Lung microvascular endothelial cell (primary cell): ENCODE data around the gene RASSF5. TPM values are rescaled to one million over a fixed set of nuclear protein-coding genes. Genes with fewer than 3 reads are reported as not detected.
A peak's percentile ranks its signal among the peaks of the same experiment; 100 is the strongest.
"Not testable (repeated sequence)": the region's sequence is repeated elsewhere in the genome, so short reads cannot be mapped to it uniquely, and the experiment has no call there.

Experiments
- DNase-seq, 2 donors: peaks; one replicate each; pipeline versions ENCODE4 v3.0.0 to v3.0.0-alpha.2; 2010; ENCODE audit warnings: low read depth in 2 of 2
- total RNA-seq: library from RNA; depleted of rRNA; stranded (reverse); fragments of >200 nt; gene quantifications from 2 replicates; pipeline ENCODE4 v1.2.1, GENCODE V29; 2014

Gene RASSF5
- total RNA-seq, 1 donor from 2014 or later: under 0.01 TPM

DNA sequence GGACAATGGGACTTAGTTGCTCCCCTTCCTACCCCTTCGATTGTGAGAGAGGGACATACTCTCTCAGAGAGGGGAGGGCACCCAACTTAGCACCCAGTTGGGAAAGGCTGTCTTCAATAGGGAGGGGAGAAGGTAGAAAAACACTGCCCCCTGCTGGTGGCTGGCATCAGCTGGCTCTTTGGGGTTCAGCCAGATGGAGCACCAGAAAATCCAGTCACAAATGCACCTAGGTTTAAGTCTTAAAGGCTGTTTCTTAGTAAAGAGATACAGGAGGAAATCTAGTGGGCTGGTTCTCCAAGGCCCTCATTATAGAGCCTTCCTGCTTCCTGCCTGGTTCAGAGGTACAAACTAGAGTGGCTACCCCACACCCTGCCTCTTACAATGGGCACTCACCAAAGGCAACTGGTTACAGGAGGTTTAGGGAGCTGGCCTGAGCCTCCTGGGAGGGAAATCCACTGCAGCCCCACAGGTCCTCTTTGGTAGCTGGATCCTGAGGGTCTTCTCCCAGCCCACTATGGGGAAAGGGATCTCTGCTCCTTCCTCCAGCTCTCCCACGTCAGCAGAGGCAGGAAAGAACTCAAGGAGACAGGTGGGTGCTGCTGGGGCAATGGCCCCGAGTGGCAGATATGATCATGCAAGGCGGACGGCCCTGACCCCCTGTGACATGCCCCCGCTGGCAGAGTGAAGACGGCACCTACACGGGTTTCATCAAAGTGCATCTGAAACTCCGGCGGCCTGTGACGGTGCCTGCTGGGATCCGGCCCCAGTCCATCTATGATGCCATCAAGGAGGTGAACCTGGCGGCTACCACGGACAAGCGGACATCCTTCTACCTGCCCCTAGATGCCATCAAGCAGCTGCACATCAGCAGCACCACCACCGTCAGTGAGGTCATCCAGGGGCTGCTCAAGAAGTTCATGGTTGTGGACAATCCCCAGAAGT lies 76.6 kb downstream of the RASSF5 start:
- DNase-seq: peak; percentile 72 to 80

DNA sequence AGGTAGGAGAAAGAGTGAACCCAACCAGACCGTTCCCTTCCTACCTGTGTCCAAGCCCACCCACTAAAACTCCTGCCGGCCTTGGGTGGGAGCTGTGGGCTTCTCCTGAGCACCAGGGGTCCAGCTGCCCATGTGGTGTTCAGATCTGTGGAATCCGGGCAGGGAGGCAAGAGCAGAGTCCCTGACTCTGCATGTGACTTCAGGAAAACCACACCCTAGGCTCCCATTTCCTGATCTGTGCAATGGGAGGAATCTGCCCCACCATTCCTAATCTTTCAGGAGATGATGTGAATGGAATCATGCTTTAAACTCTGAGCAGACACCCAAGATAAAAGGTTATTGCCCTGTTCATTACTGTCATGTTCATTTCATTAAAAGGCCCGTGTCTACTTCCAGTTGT lies 77.4 kb downstream of the RASSF5 start:
- no peak for DNase-seq

DNA sequence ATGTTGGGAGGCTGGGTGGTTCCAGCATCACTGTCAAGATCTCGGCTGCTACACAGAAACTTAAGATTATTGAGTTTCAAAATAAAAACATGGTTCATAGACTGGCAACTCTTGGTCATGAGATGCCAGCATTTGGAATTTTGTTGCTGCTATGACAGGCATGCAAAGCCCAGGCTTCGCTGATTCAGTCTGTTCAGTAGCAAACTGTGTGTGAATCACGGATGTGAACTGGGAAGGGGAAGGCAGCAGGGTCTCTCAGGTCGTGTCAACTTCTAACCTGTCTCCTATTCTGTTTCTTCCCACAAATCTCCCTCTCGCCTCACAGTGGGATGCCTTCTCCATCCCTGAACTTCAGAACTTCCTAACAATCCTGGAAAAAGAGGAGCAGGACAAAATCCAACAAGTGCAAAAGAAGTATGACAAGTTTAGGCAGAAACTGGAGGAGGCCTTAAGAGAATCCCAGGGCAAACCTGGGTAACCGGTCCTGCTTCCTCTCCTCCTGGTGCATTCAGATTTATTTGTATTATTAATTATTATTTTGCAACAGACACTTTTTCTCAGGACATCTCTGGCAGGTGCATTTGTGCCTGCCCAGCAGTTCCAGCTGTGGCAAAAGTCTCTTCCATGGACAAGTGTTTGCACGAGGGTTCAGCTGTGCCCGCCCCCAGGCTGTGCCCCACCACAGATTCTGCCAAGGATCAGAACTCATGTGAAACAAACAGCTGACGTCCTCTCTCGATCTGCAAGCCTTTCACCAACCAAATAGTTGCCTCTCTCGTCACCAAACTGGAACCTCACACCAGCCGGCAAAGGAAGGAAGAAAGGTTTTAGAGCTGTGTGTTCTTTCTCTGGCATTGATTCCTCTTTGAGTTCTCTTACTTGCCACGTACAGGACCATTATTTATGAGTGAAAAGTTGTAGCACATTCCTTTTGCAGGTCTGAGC lies 79.4 kb downstream of the RASSF5 start:
- no peak for DNase-seq

DNA sequence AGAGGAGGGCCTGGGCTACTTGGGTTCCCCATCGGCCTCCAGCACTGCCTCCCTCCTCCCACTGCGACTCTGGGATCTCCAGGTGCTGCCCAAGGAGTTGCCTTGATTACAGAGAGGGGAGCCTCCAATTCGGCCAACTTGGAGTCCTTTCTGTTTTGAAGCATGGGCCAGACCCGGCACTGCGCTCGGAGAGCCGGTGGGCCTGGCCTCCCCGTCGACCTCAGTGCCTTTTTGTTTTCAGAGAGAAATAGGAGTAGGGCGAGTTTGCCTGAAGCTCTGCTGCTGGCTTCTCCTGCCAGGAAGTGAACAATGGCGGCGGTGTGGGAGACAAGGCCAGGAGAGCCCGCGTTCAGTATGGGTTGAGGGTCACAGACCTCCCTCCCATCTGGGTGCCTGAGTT lies 80.6 kb downstream of the RASSF5 start:
- no peak for DNase-seq

DNA sequence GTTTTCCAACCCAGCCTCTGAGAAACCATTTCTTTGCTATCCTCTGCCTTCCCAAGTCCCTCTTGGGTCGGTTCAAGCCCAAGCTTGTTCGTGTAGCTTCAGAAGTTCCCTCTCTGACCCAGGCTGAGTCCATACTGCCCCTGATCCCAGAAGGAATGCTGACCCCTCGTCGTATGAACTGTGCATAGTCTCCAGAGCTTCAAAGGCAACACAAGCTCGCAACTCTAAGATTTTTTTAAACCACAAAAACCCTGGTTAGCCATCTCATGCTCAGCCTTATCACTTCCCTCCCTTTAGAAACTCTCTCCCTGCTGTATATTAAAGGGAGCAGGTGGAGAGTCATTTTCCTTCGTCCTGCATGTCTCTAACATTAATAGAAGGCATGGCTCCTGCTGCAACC lies 81.2 kb downstream of the RASSF5 start:
- DNase-seq: no peak

DNA sequence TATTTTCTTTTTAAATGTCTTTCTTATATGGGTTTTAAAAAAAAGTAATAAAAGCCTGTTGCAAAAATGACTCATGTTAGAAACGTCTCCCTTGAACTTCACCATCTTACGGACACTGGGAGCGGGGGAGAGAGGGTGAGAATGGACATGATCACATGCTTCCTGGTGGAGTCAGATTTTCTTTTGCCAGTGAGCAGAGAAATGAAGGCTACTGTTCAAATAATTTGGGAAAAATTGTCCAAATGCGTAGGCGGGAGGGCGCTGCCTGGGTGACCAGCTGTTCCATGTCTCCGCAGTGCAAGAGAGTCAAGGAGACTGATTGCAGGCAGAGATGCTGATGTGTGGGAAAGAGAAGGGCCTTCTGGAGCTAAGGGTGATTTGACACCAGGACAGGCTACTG lies 81.9 kb downstream of the RASSF5 start:
- peak in 1 of 2 donors; percentile 77 for DNase-seq

DNA sequence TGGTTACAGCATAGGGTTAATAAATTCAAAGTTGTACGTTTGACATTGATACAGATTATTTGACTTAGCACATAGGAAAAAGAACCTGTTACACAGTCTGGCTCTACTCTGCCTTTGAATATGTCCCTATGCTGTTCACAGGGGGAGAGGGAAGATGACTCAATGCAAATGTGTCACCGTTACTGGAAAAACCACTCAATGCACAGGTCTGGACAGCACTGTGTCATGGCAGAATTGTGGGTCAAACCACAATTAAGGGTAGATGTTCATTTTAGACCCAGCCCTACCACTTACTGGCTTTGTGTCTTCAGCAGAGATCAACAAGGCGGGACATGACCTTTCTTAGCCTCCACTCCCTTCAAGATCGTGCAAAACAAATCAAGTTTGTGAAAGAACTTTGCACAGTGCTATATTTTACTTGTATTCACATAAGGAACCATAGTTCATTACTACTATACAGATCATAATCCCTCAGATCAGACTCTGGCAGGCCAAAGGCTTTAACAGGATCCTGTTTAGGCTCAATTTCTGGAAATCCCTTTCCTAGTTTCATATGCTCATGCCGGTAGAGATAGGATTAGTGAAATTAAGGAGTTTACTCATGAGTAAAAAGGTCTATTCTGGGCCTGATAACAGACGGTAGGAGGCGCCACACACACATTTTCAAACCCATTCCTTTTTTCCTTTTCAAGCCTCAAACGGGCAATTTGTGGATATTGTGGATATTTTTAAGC lies 82.9 kb downstream of the RASSF5 start:
- DNase-seq: peak in 1 of 2 donors; percentile 54

DNA sequence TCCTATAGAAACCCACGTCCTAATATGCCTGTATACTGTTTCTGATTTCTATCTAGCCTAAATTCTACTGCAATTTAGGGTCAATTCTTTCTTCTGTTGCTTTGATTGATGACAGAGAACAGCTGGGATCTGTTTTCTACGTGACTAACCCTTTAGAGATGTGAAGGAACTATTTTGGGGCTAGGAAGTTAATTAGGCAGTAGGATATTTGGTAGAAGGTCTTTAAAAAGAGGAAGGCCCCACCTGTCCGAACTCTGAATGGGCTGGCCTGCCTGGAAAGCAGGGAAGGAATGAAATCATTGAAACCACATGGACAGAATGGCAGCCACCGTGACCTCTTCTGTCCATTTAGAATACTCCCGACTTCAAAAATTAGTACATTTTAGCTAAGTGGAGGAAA lies 83.9 kb downstream of the RASSF5 start:
- no peak for DNase-seq

DNA sequence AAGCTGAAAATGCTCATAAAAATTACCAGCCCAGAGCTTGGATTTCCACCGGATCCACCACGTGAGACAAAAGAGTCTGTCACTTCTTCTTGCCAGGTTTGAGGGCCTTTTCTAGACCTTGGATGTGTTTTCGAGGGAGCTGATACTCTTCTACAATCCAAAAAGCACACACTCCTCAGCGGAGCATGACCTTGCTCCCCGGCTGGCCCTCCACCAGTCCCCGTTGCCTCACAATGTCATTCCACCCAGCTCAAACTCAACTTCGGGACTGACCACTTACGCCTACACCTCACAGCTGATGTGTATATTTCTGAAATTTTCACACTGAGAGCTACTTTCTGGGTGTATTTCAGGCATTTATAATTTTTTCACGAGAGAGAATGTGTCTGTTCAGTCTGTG lies 84.4 kb downstream of the RASSF5 start:
- no peak for DNase-seq

DNA sequence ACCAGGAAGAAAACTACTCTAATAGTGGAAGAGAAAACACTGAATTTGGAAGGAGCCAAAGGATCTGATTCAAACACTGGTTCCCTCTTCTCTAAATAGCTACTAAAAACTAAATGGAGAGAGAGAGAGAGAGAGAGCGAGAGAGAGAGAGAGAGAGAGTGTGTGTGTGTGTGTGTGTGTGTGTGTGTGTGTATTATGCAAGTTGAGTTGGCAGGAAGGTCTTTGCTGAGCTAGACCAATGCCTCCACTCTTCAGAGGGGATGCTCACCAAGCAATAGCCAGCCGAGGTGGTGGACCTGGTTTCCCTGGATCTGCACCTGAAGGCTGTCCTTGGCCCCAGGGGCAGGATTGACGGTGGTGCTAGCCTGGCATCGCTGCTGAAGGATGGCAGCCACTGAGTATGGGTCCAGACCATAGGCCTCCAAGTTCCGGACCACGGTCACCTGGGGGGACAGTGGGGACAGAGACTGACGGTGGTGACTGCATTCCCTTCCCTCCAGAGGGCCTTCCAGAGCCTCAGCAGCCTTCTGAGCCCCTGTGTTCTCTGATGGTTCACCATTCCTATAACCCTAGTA lies 86.1 kb downstream of the RASSF5 start:
- DNase-seq: no peak

DNA sequence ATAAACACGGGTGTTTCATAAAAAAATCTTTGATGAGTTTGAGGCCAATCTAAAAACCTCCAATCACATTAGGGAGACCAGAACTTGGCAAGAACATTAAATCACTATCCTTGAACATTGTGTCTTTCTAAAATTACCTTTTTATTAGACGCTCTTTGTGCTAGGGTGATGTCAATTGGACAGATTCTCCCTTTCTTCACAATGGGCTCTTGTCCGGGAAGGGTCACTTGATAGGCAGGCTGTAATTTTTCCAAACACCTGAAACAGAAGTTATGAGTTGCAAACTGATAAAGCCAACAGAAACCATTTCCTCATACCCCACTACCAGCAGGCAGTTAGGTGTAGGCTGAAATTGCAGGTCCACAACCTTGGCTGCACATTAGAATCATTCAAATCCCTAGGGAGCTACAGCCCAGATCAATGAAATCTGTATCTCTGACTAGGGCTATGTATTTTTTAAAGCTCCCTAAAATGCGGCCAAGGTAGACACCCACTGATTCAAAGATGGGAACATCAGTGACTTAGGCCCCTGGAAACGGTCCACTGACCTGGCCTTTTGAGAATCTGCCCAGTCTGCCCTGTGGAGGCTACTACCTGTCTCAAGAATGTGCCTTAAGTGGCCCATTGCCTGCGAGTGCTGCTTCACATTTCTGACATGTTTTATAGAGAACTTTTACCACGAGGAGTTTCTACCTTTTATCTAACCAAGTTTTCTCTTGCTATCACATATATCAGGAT lies 88.4 kb downstream of the RASSF5 start:
- DNase-seq: no peak

DNA sequence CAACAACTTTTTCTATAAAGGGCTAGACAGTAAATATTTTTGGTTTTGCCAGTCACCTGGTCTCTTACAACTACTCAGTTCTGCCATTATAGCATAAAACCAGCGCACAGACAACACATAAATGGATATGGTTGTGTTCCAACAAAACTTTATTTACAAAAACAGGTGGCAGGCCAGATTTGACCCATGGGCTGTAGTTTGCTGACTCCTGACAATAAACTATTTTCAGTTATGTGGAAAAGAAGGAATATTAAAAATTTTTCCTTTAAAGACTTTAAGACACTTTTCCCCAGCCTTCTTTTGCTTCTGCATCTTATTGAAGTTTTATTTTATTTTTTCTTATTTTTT lies 89.0 kb downstream of the RASSF5 start:
- DNase-seq: no peak

DNA sequence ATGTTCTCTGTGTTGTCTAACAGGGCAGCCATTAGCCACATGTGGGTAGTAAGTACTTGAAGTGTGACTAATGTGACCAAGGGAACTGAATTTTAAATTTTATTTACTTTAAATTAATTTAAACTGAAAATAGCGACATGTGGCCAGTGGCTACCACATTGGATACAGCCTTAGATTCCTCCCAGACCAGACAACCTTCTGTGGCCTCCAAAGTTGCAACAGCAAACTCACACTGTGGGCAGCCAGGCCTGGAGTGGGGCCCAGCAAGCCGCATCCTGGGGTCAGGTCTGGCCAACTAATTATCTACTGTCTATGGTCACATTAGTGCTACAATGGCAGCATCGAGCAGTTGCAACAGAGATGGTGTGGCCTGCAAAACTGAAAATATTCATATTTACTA lies 93.2 kb downstream of the RASSF5 start:
- no peak for DNase-seq

DNA sequence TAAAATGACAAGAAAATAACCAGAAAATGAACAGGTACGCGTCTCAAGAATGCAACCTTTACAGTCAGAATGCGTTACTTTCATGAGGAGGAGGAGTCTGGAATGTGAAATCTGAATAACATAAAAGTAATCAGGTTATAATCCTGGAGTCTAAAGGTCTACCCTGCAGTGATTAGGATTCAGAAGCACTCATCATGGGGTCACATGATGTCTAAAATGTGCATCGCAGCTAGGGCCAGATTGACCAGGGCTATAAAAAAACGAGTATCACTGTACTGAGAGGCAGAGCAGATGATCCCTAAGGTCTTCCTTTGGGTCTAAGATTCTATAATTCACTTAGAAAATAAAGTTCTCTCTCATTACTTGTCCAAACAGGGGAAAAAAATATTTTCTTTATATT lies 97.5 kb downstream of the RASSF5 start:
- no peak for DNase-seq

DNA sequence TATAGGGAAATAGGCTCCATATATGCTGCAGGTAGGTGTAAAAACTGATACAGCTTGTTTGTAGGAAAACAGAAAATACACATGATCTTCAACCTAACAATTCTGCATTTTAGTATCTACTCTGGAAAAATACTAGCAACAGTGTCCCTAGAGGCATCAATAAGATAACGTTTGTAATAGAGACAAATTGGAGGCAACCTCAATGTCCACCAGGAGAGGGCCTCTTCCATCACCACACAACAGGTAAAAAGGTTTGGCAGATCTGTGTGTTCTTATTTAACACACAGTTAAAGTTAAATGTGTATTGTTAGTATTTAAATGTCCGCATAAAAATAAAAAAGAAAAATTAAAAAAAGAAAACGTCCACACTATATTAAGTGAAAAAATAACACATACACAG lies 99.5 kb downstream of the RASSF5 start:
- DNase-seq: peak; percentile 32 to 68

DNA sequence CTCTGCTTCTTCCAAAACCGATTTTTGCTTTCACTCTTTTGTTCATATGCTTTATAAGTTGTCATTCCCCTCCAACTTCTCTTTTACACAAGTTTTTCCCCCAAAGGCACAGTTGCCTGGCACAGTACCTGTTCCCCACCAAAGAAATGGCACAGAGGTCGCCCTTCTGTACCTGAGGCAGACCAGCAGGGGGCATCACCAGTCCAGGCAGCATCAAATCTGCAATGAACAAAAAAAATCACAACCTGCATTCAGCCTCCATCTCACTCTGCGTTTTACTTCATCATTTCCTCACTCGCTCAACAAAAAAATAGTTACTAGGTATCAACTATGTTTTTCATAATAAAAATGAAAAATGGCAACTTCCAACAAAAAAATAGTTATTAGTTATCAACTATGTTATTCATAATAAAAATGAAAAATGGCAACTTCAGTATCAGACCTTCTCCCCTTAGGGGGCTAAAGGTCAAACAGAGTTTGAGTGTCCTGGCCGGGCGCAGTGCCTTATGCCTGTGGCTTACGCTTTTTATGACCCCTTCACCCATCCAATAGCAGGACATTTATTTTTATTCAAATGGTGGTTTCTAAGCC lies 100.9 kb downstream of the RASSF5 start:
- DNase-seq: peak; percentile 57 to 72

DNA sequence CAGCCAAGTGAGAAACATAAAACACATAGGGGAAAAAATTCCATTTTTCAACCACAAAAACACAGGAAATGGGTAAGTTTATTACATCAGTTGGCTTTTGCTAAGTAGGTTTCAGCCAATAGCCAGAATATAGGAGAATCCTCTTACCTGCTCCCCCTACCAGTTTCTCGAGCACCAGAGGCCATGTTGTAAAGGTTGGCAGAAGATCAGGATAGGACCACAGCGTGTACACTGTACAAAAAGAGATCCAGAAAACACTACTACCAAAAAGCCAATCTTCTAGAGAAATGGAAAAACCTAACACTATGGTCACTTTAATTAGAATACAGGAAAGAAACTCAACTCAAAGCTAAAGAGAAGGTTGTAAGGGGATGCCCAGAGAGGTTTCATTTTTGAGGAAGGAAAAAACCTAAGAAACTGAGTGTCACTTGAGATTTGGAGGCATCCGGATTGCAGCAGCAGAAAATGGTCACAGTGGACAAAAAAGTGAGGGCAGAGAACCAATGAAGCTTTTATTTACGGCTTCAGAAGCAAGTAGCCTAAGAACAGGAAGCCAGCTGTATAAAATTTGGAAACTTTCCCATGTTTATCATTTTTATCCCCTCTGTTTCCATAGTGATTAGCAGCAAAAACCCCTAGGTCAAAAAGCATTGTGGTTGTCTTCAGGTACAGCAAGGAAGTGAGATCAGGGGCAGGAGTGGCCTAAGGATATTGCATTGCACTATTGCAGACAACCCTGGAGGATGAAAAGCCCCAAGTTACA lies 102.1 kb downstream of the RASSF5 start:
- DNase-seq: peak; percentile 64 to 84

DNA sequence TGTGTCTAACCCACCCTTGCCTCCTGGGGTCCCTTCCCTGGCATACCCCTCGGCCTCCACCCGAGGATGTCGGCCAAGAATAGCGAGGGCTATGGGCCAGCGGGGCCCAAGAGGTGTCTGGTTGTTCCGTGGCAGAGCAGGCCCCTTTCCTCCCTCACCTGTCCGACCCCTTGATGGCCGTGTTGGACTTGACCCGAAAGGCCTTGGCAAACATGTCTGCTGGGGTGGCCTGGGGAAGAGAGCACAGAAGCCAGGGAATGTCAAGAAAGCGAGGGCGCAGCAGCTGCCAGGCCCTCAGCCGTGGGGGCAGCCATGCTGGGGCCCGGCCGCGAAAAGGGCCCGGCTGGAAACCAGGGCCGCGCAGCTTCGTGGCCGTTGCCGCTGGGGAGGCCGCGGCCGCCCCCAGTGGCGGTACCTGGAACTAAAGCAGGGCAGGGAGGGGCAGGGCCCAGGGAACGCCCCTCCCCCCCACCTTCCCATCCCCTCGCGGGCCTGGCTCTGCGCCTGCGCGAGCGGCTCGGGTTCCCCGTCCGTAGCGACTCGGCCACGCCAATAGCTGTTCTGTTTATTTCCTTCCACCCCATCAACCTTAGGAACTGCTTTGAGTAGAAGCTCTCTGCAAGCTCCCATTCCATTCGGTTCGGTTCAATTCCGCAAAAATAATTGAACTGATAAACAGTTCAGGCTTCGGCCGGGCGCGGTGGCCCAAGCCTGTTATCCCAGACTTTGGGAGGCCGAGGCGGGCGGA lies 105.0 kb downstream of the RASSF5 start, which contains the start of gene EIF2D:
Gene EIF2D (minus strand): TSS at position 337 of the 748 bp plus-strand sequence. CDS start 123 bp downstream, at position 214.
- DNase-seq: peak; percentile 92 to 95

DNA sequence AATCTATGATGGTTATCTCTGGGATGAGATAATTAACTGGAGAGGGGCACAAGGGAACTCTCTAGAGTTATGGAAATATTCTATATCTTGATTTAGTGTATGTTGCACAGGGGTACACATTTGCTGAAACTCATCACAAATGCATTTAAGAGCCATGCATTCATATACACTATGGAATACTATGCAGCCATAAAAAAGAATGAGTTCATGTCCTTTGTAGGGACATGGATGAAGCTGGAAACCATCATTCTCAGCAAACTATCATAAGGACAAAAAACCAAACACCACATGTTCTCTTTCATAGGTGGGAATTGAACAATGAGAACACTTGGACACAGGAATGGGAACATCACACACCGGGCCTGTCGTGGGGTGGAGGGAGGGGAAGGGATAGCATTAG lies 119.1 kb downstream of the RASSF5 start:
- not testable (repeated sequence) for DNase-seq
